Activated T-helper 1 cell treated with anti-CD3 and anti-CD28 coated beads, Interleukin-12 subunit alpha, Interleukin-12 subunit beta, Interleukin-2, Interleukin-4 antibody, amounts not matched to agents 30 ng/mL and 10 ng/mL and 1 ng/mL, durations not matched to agents 14 hours and 24 hours and 36 hours (primary cell): ENCODE measurements around the gene NACC2. TPM values are rescaled to one million over a fixed set of nuclear protein-coding genes. Genes with fewer than 3 reads are reported as not detected.
A peak's percentile ranks its signal among the peaks of the same experiment; 100 is the strongest.
"Not testable (repeated sequence)": the region's sequence is repeated elsewhere in the genome, so short reads cannot be mapped to it uniquely, and the experiment has no call there.

ENCODE experiments used
- DNase-seq: peaks from one replicate; pipeline ENCODE4 v3.0.0; 2021; ENCODE audit warnings: low spot score
- H3K27ac Mint-ChIP-seq: one replicate; pipeline ENCODE4 v1.8.0; 2021; ENCODE audit warnings: mild to moderate bottlenecking, mixed read lengths
- H3K27me3 Mint-ChIP-seq: one replicate; pipeline ENCODE4 v1.8.0; 2022; ENCODE audit warnings: mild to moderate bottlenecking, moderate library complexity, mixed read lengths; ENCODE audit not compliant: insufficient read depth
- H3K36me3 Mint-ChIP-seq: one replicate; pipeline ENCODE4 v1.8.0; 2021; ENCODE audit warnings: low read depth, mixed read lengths
- H3K4me1 Mint-ChIP-seq: one replicate; pipeline ENCODE4 v1.8.0; 2021; ENCODE audit warnings: low read depth, mixed read lengths
- H3K4me3 Mint-ChIP-seq: one replicate; pipeline ENCODE4 v1.8.0; 2021; ENCODE audit warnings: mild to moderate bottlenecking, moderate library complexity, mixed read lengths
- H3K9me3 Mint-ChIP-seq: one replicate; pipeline ENCODE4 v1.8.0; 2021; ENCODE audit warnings: mixed read lengths
- intact Hi-C: fragments of 100-400 bp; cut with micrococcal nuclease; formaldehyde crosslinking; loops from one replicate; pipeline ENCODE4 v1.15.1; 2024
- total RNA-seq: library from RNA; stranded (reverse); gene quantifications from 2 replicates; pipeline ENCODE4 v1.2.3, GENCODE V29; 2022

Gene NACC2
- total RNA-seq, 1 donor from 2014 or later, result 3.7 TPM

- peaks cover 4% of the 10 kb centered on the region for H3K27me3 Mint-ChIP-seq
- no peak overlapping the region for H3K4me3 Mint-ChIP-seq
- intact Hi-C loops, result loop anchor here (10.0 kb wide), 1 partner anchor 272 kb away; the partner anchor contains the start of gene KCNT1
- no peaks in the 10 kb centered on the region for H3K4me1 Mint-ChIP-seq
- no peak overlapping the region for H3K27ac Mint-ChIP-seq
- no peaks in the 10 kb centered on the region for H3K9me3 Mint-ChIP-seq
- no peak for DNase-seq
- H3K36me3 Mint-ChIP-seq, result no peaks in the 10 kb centered on the region
Observed at GRCh38 chr9:135976531-135976930, 118.6 kb downstream of the NACC2 start.

GRCh38 chr9:135975834-135976233, 119.3 kb downstream of the NACC2 start:
- no peak overlapping the region for H3K4me3 Mint-ChIP-seq
- H3K36me3 Mint-ChIP-seq, result no peaks in the 10 kb centered on the region
- no peak overlapping the region for H3K27ac Mint-ChIP-seq
- no peaks in the 10 kb centered on the region for H3K4me1 Mint-ChIP-seq
- intact Hi-C loops, result loop anchor here (10.0 kb wide), 1 partner anchor 271 kb away; the partner anchor contains the start of gene KCNT1
- no peak for DNase-seq
- H3K27me3 Mint-ChIP-seq, result peaks cover 4% of the 10 kb centered on the region
- no peaks in the 10 kb centered on the region for H3K9me3 Mint-ChIP-seq

DNA sequence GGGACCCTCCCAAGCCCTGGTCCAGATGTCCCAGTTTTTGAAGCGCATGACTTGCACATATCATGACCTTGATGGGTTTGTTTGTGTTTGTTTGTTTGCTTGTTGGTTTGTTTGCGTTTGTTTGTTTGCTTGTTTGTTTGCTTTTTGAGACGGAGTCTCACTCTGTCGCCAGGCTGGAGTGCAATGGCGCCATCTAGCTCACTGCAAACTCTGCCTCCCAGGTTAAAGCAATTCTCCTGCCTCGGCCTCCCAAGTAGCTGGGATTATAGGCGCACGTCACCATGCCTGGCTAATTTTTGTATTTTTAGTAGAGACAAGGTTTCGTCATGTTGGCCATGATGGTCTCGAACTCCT, 120.9 kb downstream of the NACC2 start:
- no peak for DNase-seq
- H3K27ac Mint-ChIP-seq, result no peak overlapping the region
- intact Hi-C loops, result loop anchor here (10.0 kb wide), 1 partner anchor 269 kb away; the partner anchor contains the start of gene KCNT1
- no peaks in the 10 kb centered on the region for H3K4me1 Mint-ChIP-seq
- H3K9me3 Mint-ChIP-seq, result no peaks in the 10 kb centered on the region
- H3K27me3 Mint-ChIP-seq, result peaks cover 4% of the 10 kb centered on the region
- no peak overlapping the region for H3K4me3 Mint-ChIP-seq
- H3K36me3 Mint-ChIP-seq, result no peaks in the 10 kb centered on the region

DNA sequence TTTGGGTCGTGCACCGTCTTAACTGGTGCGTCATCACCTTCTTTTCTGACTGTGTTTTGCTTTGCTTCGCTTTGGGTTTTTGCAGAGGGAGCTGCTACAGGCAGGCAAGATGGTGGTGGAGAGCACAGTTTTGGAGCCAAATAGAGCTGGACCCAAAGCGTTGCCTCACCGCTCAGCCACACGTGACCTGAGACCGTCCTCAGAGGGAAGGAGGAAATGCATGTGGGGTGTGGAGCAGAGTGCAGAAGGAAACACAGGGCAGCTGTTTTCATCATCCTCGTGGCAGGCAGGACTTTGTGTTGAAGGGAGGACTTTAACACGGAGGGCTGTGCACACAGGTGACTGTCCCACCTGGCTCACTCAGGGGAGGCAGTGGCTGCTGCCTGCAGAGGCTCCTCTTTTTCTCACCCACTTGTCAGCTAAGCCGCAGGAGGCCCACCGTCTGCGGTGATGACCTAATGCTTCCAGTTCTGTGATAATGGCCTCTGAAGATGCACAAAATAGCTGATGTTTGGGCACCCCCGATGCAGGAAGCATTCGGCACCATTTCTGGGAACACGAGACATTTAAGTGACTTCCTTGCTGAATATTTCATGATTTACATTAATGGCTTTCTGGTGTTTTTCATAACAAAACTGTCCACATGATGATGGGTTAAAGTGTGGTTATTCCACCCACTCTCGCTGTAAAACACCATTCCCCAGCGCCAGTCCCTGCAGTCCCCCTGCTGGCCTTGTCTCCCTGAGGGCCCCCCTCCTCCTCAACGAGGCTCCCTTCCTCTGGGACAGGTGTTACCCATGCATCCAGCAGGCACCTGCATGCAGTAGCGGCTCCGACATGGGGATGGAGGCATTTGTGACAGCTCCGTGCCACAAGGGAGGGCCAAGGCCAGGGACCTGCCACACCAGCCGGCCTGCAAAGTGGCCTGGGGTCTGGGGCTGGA, 121.5 kb downstream of the NACC2 start:
- DNase-seq, result no peak
- no peaks in the 10 kb centered on the region for H3K9me3 Mint-ChIP-seq
- no peak overlapping the region for H3K4me3 Mint-ChIP-seq
- no peaks in the 10 kb centered on the region for H3K27me3 Mint-ChIP-seq
- H3K4me1 Mint-ChIP-seq, result no peaks in the 10 kb centered on the region
- no peaks in the 10 kb centered on the region for H3K36me3 Mint-ChIP-seq
- intact Hi-C loops, result loop anchor here (10.0 kb wide), 1 partner anchor 269 kb away; the partner anchor contains the start of gene KCNT1
- no peak overlapping the region for H3K27ac Mint-ChIP-seq

DNA sequence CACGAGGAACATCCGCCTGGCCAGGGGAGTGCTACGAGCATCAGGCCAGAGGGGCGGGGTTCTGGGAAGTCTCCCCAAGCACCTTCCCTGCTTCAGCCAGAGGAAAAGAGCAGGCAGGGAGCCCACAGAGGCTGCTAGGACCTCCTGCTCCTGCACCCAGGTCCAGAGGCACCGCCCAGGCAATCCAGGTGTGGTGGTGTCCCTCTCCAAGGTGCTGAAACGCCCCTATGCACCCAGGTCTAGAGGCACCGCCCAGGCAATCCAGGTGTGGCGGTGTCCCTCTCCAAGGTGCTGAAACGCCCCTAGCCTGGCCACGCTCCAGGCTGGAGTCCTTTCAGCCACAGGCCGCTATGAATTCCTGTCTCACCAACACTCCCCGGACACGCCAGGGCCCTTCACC, 123.2 kb downstream of the NACC2 start:
- peak; percentile 32 for DNase-seq
- peaks cover 9% of the 10 kb centered on the region for H3K4me1 Mint-ChIP-seq
- H3K4me3 Mint-ChIP-seq, result no peak overlapping the region
- intact Hi-C loops, result loop anchor here (10.0 kb wide), 1 partner anchor 267 kb away; the partner anchor contains the start of gene KCNT1
- H3K27ac Mint-ChIP-seq, result no peak overlapping the region
- no peaks in the 10 kb centered on the region for H3K9me3 Mint-ChIP-seq
- peaks cover 4% of the 10 kb centered on the region for H3K27me3 Mint-ChIP-seq
- H3K36me3 Mint-ChIP-seq, result no peaks in the 10 kb centered on the region

- intact Hi-C loops, result loop anchor here (10.0 kb wide), 1 partner anchor 266 kb away; the partner anchor contains the start of gene KCNT1
- H3K4me1 Mint-ChIP-seq, result peaks cover 9% of the 10 kb centered on the region
- no peak overlapping the region for H3K4me3 Mint-ChIP-seq
- H3K27ac Mint-ChIP-seq, result no peak overlapping the region
- peaks cover 4% of the 10 kb centered on the region for H3K27me3 Mint-ChIP-seq
- H3K36me3 Mint-ChIP-seq, result no peaks in the 10 kb centered on the region
- no peak for DNase-seq
- no peaks in the 10 kb centered on the region for H3K9me3 Mint-ChIP-seq
Observed at GRCh38 chr9:135971111-135971766, 123.8 kb downstream of the NACC2 start.

- DNase-seq, result no peak
- intact Hi-C loops, result loop anchor here (10.0 kb wide), 1 partner anchor 265 kb away; the partner anchor contains the start of gene KCNT1
Observed at GRCh38 chr9:135970128-135970815, 124.8 kb downstream of the NACC2 start.

DNA sequence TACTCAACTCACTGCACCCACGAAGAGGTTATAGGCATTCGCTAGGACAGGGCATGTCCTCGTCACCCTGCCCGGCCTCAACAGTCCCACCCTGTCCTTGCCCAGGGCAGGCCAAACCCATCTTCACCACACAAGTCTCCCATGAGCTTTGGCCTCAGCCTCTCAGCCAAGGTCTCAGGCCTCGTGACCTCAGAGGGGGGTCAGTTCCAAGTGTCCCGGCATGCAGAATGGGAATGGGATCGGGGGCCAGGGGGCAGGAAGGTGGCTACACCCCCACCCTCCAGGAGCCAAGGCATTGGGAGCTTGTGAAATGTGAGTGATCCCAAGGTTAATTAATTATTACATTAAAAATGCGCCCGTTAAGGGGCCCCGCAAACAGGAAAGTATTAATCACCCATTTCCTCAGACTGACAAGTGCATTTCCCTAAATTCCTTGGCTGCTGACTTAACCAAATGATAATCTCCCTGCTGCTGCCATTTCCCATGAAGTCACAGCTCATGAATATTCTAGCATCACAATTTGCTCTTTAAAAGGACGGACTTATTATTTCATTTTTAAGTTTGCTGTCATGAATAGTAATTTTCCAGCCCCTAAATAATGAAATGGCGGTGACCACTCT, 125.9 kb downstream of the NACC2 start:
- Mint-ChIP-seq H3K4me3 (no peak overlapping the region), H3K27me3 (peaks cover 6% of the 10 kb centered on the region), H3K27ac (no peak overlapping the region), H3K9me3 (no peaks in the 10 kb centered on the region), H3K4me1 (peaks cover 9% of the 10 kb centered on the region), H3K36me3 (no peaks in the 10 kb centered on the region)
- intact Hi-C loops, result loop anchor here (10.0 kb wide), 2 partner anchors 276 to 364 kb away; partner anchors contain the start of gene QSOX2
- no peak for DNase-seq

More at GRCh38 chr9:135970128-135970815, 124.8 kb downstream of the NACC2 start:
- H3K36me3 Mint-ChIP-seq, result no peaks in the 10 kb centered on the region
- H3K27me3 Mint-ChIP-seq, result peaks cover 4% of the 10 kb centered on the region
- no peak overlapping the region for H3K4me3 Mint-ChIP-seq
- H3K9me3 Mint-ChIP-seq, result no peaks in the 10 kb centered on the region
- no peak overlapping the region for H3K27ac Mint-ChIP-seq
- H3K4me1 Mint-ChIP-seq, result peaks cover 9% of the 10 kb centered on the region

DNA sequence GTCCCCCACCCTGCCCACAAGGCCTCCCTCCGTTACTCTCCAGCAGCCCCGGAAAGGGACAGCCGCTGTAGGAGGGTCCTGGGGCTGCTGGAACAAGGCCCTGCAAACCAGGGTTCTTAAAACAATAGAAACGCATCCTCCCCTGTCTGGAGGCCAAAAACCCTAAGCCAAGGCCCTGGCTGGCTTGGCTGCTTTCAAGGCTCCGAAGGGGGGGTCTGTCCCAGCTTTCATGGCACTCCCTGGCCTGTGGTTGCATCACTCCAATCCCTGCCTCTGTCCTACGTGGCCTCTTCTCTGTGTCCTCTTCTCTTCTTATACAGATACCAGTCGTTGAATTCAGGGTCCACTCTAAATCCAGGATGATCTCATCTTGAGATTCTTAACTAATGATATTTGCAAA, 126.5 kb downstream of the NACC2 start:
- Mint-ChIP-seq H3K27me3 (peaks cover 6% of the 10 kb centered on the region), H3K9me3 (no peaks in the 10 kb centered on the region), H3K4me3 (no peak overlapping the region), H3K36me3 (no peaks in the 10 kb centered on the region), H3K27ac (no peak overlapping the region), H3K4me1 (peaks cover 9% of the 10 kb centered on the region)
- no peak for DNase-seq
- intact Hi-C loops, result loop anchor here (10.0 kb wide), 2 partner anchors 276 to 364 kb away; partner anchors contain the start of gene QSOX2

DNA sequence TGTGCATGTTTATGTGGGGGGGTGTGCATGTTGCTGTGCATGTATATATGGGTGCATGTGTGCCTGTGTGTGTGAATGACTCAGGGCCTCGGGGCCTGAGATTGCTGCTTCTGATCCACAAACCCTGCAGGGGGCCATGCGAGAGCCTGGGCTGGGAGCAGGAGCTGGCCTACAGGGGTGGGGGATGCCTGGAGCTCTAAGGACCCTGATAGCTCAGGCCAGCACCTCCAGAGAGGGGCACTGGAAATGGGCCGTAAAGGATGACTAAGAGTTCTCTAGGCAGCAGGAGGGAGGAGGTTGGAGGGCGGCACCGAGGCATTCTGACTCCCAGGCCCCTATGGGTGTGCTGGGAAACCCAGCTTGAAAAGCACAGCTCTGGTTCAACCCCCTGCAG, 127.0 kb downstream of the NACC2 start:
- peaks cover 6% of the 10 kb centered on the region for H3K27me3 Mint-ChIP-seq
- H3K36me3 Mint-ChIP-seq, result no peaks in the 10 kb centered on the region
- intact Hi-C loops, result loop anchor here (10.0 kb wide), 2 partner anchors 277 to 363 kb away; partner anchors contain the start of gene QSOX2
- H3K4me1 Mint-ChIP-seq, result peaks cover 9% of the 10 kb centered on the region
- no peaks in the 10 kb centered on the region for H3K9me3 Mint-ChIP-seq
- no peak overlapping the region for H3K27ac Mint-ChIP-seq
- no peak overlapping the region for H3K4me3 Mint-ChIP-seq
- DNase-seq, result no peak

GRCh38 chr9:135966916-135967260, 128.2 kb downstream of the NACC2 start:
- H3K4me3 Mint-ChIP-seq, H3K9me3 Mint-ChIP-seq, DNase-seq, H3K27ac Mint-ChIP-seq, H3K36me3 Mint-ChIP-seq: not testable (repeated sequence)
- peaks cover 19% of the 10 kb centered on the region for H3K4me1 Mint-ChIP-seq
- peaks cover 12% of the 10 kb centered on the region for H3K27me3 Mint-ChIP-seq
- intact Hi-C loops, result loop anchor here (1.0 to 10.0 kb wide), 4 partner anchors 152 to 362 kb away; partner anchors contain the start of gene QSOX2
